Measurements from ENCODE around the gene MATCAP1. TPM values are rescaled to one million over a fixed set of nuclear protein-coding genes. Genes with fewer than 3 reads are reported as not detected.

Gene MATCAP1
- total RNA-seq, 1 experiment from 2014 or later = 33.9 TPM

DNA sequence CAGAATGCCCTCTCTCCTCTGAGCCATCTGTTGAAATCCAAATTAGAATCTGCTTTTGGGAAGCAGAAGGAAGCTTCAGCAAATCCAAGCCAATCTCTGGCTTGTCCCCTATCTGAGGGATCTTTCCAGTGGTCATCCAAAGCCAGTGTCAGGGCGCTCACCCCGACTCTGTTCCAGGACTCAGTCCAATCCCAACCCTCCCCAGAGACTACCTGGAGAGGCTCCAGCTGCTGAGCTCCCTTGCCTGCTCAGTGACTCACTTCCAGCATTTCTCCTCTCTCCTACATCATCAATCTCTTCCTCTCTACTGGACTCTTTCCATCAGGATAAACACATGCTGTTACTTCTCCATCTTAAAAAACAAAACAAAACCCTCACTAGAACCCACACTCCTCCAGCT, 2.4 kb downstream of the MATCAP1 start:
- intact Hi-C loops (cut with micrococcal nuclease; ENCODE audit: unreplicated experiment) = no loop called here
- no peaks in the 10 kb centered on the region for H3K27me3 ChIP-seq (replicated peaks; ENCODE audit: insufficient read depth, low read depth, low read length, poor library complexity)
- POLR2A ChIA-PET (ENCODE audit: low non-redundant PET) = no interaction called here
- no peak overlapping the region for H3K4me3 ChIP-seq (ENCODE audit: low read depth, low read length, poor library complexity, severe bottlenecking)
- H3K9me3 ChIP-seq (ENCODE audit: low read depth, low read length, poor library complexity, severe bottlenecking) = no peaks in the 10 kb centered on the region
- no TSS peak for BruUV-seq (replicated peaks)
- no peak overlapping the region for H3K27ac ChIP-seq (ENCODE audit: low read depth, low read length, poor library complexity, severe bottlenecking)
- TF ChIP-seq EZH2 (IDR thresholded peaks at IDR 0.05; ENCODE audit: borderline replicate concordance, low read depth, low read length, poor library complexity, severe bottlenecking) = no peak
- TF ChIP-seq, protein P1, sequence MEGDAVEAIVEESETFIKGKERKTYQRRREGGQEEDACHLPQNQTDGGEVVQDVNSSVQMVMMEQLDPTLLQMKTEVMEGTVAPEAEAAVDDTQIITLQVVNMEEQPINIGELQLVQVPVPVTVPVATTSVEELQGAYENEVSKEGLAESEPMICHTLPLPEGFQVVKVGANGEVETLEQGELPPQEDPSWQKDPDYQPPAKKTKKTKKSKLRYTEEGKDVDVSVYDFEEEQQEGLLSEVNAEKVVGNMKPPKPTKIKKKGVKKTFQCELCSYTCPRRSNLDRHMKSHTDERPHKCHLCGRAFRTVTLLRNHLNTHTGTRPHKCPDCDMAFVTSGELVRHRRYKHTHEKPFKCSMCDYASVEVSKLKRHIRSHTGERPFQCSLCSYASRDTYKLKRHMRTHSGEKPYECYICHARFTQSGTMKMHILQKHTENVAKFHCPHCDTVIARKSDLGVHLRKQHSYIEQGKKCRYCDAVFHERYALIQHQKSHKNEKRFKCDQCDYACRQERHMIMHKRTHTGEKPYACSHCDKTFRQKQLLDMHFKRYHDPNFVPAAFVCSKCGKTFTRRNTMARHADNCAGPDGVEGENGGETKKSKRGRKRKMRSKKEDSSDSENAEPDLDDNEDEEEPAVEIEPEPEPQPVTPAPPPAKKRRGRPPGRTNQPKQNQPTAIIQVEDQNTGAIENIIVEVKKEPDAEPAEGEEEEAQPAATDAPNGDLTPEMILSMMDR (conservative IDR thresholded peaks at IDR 0.05; ENCODE audit: low read depth, low read length) = no peak
- CTCF ChIA-PET = interaction anchor here (0.6 to 0.7 kb wide), 2 partner anchors 26 to 163 kb away, joined by 3 read pairs; no protein-coding TSS in a partner anchor
- DNase-seq (ENCODE audit: low spot score) = no peak
- peaks cover 25% of the 10 kb centered on the region for H3K4me1 ChIP-seq (ENCODE audit: insufficient read depth, low read length, poor library complexity, severe bottlenecking)
- no peaks in the 10 kb centered on the region for H3K36me3 ChIP-seq (ENCODE audit: insufficient read depth, low read length, poor library complexity, severe bottlenecking)

DNA sequence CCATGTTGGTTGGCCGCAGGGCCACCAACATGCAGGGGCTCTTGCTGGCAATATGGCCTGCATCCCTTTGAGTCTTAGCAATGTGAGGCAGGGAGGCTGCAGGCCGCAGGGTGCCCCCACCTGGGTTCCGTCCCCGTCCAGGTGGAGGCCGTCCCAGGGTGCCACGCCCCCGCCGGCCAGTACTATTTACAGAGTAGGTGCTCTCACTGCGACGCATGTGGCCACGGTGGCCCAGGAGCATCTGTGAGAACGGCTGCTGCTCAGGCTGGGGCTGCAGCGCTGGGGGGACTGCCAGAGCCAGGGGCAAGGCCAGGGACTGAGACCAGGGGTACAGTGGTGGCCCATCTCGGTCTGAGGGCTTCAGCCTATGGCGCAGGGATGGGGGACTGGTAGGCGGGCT, 3.6 kb downstream of the MATCAP1 start:
- TF ChIP-seq EZH2 (IDR thresholded peaks at IDR 0.05; ENCODE audit: borderline replicate concordance, low read depth, low read length, poor library complexity, severe bottlenecking) = no peak

DNA sequence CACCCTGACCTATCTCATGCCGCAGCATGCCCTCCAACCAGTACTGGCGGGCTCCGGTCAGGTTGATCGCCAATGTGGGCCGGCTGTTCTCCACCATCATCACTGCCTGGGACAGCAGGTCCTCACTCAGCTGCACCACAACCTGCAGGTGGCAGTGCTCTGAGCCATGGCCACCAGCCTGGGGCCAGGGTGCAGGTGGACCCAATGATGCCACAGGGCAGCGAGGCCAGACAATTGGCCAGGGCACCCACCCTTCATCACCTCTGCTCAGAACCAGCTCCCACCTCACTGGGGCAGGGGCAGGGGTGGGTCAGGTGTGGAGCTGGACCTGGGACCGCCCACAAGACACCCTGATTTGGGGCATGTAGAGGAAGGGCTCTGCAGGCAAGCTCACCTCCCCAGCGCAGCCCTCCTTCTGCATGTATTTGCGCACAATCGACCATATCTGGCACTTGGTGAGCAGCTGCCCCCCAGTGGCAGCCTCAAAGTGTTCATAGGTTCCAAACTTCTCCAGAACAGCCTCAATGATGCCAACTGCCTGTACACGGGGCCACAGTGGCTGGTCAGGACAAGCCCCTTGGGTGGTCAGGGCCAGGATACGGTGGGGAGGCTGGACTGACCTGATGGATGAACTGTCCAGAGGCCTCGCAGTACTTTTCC, 4.2 kb downstream of the MATCAP1 start:
- Histone ChIP-seq H3K9me3 (ENCODE audit: low read depth, low read length, poor library complexity, severe bottlenecking) (no peaks in the 10 kb centered on the region), H3K27ac (ENCODE audit: low read depth, low read length, poor library complexity, severe bottlenecking) (no peak overlapping the region), H3K4me3 (ENCODE audit: low read depth, low read length, poor library complexity, severe bottlenecking) (no peak overlapping the region), H3K27me3 (replicated peaks; ENCODE audit: insufficient read depth, low read depth, low read length, poor library complexity) (no peaks in the 10 kb centered on the region), H3K4me1 (ENCODE audit: insufficient read depth, low read length, poor library complexity, severe bottlenecking) (peaks cover 27% of the 10 kb centered on the region), H3K36me3 (ENCODE audit: insufficient read depth, low read length, poor library complexity, severe bottlenecking) (no peaks in the 10 kb centered on the region)
- POLR2A ChIA-PET (ENCODE audit: low non-redundant PET) = no interaction called here
- no TSS peak for BruUV-seq (replicated peaks)
- DNase-seq (ENCODE audit: low spot score) = peak; percentile 66
- TF ChIP-seq EZH2 (IDR thresholded peaks at IDR 0.05; ENCODE audit: borderline replicate concordance, low read depth, low read length, poor library complexity, severe bottlenecking) = no peak
- TF ChIP-seq, protein P1 (conservative IDR thresholded peaks at IDR 0.05; ENCODE audit: low read depth, low read length) = peak; percentile 56
- CTCF ChIA-PET = no interaction called here
- intact Hi-C loops (cut with micrococcal nuclease; ENCODE audit: unreplicated experiment) = no loop called here

More for the DNA sequence above, 3.6 kb downstream of the MATCAP1 start:
- no TSS peak for BruUV-seq (replicated peaks)
- no peaks in the 10 kb centered on the region for H3K9me3 ChIP-seq (ENCODE audit: low read depth, low read length, poor library complexity, severe bottlenecking)
- H3K27ac ChIP-seq (ENCODE audit: low read depth, low read length, poor library complexity, severe bottlenecking) = no peak overlapping the region
- ChIA-PET CTCF (no interaction called here), POLR2A (ENCODE audit: low non-redundant PET) (no interaction called here)
- DNase-seq (ENCODE audit: low spot score) = no peak
- H3K4me3 ChIP-seq (ENCODE audit: low read depth, low read length, poor library complexity, severe bottlenecking) = no peak overlapping the region
- H3K36me3 ChIP-seq (ENCODE audit: insufficient read depth, low read length, poor library complexity, severe bottlenecking) = no peaks in the 10 kb centered on the region
- H3K27me3 ChIP-seq (replicated peaks; ENCODE audit: insufficient read depth, low read depth, low read length, poor library complexity) = no peaks in the 10 kb centered on the region
- peaks cover 26% of the 10 kb centered on the region for H3K4me1 ChIP-seq (ENCODE audit: insufficient read depth, low read length, poor library complexity, severe bottlenecking)
- intact Hi-C loops (cut with micrococcal nuclease; ENCODE audit: unreplicated experiment) = no loop called here
